HG03575 (cell line): ENCODE results near the gene AAR2.

Source experiments
- ATAC-seq: cut with Tn5 transposase; IDR thresholded peaks from one replicate; pipeline ENCODE4 v1.9.1; 2021; ENCODE audit not compliant: unreplicated experiment, insufficient number of reproducible peaks, low FRiP score; ENCODE audit errors: extremely low read depth

AAR2 gene

DNA sequence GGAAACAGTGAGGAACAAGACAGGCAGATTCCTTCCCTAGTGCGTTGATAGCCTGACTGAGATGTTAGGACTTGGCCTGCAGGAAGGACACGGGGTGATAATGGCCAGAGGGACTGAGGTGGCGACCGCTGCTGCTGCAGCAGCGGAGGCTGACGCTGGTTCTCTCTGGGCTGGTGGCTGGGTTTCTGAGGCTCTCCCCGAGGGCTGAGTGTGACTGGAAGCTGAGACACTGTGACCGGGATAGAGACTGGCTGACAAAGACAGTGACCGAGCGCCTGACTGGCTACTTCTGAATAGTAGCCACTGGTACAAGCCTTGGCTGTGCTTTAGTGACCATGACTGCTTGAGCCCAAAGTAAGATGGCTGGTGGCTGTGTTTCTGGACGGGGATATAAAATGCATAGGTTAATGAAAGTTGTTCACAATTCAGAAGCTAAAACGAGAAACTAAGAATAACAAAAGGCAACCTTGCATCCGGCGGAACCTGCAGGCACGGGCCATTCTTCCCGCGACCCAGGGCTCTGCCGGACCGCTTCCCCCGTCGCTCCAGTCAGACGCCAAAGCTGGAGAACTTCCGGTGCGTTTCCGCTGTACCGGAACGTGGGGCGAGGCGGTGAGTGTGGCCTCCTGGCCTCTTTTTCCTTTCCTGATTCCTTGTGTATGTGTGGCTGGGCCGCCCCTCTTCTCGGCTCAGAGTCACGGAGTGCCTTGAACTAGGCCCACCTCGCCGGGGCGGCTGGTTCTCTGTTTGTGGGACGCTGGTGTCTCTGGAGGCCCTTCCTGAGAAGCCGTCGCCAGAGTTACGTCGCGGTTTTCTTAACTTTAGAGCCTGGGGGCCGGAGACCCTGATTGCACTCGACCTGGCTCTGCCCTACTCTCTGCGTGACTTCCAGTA lies at the start of gene AAR2:
Gene AAR2 (plus strand): TSS at position 587 of the 894 bp plus-strand sequence. CDS start 3,391 bp downstream, outside the sequence.
- ATAC-seq: no peak

- no peak for ATAC-seq
Observed at GRCh38 chr20:36193977-36194712, 42.1 kb upstream of the AAR2 start.

- ATAC-seq: no peak
Observed at GRCh38 chr20:36196676-36197075, 39.6 kb upstream of the AAR2 start.

DNA sequence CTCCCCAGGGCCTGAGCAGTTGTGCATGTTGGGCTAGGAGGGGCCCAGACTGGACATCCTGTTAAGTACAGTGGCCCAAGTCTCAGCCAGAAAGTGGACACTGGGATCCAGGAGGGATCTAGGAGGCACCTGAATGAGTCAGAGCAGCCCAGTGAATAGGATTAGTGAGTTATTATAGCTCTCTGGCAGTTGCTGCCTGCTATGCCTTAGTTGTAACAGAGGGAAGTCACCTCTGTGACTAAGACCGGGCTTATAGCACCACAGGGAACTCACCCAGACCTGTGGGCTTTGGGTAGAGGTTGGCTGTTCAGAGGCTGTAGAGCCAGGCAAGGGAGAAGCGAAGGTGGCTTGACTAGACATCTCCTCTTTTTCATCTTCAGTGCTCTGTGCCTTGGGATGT lies 39.0 kb upstream of the AAR2 start:
- no peak for ATAC-seq

GRCh38 chr20:36199345-36200257 lies 36.7 kb upstream of the AAR2 start:
- ATAC-seq: no peak

DNA sequence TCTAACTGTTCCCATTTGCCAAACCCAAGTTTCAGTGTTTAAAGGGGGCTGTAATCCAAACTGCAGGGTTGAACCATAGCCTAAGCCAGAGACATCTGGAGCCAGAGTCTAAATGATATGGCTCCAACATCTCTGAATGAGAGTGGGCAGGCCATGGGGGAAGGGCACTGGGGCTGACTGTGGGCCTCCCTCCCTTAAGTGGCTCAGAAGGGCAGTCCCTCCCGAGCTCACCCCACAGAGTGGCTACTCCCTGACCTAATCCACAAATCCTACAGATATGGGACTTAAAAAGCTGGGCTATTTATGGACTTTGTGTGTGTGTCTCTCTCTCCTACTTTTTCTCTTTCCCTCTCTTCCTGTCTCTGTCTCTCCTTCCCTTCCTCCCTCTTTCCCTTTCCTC lies 35.8 kb upstream of the AAR2 start:
- no peak for ATAC-seq

DNA sequence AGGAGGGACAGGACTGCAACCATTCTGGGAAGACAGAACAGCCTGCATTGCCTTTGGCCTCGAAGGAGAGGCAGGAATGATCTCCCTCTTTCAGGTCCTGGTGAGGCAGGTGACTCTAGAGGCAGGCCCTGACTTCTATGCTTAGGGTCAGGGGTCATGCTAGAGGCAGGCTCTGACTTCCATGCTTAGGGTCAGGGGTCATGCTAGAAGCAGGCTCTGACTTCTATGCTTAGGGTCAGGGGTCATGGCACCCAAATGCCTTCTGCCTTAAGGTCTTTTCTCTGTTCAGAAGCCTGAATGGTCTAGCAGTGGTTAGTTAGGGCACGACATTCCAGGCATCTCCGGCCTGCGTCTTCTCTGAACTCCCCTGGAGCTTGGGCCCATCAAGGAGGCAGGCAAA lies 35.1 kb upstream of the AAR2 start:
- ATAC-seq: no peak

GRCh38 chr20:36202891-36203338 lies 33.4 kb upstream of the AAR2 start:
- no peak for ATAC-seq

- ATAC-seq: no peak
Observed at GRCh38 chr20:36203861-36204260, 32.4 kb upstream of the AAR2 start.

- ATAC-seq: no peak
Observed at GRCh38 chr20:36205026-36205425, 31.3 kb upstream of the AAR2 start.

DNA sequence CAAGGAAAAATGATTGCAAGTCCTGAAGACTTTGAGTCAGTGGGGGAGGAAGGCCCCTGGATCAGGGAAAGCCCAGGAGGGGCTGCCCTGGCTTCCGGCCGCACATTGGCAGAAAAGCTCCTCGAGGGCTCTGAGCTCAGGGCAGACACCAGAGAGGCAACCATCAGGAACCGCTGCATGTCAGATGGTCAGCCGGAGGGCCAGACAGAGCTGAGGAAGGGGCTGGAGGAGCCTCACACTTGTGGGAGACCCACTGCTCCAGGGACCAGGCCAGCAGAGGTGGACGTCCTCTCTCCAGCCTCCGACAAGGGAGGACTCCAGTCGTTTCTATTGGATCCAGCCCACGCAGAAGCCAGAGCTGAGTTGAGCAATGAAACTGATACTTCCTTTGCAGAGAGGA lies 30.2 kb upstream of the AAR2 start:
- ATAC-seq: no peak

GRCh38 chr20:36206641-36207040 lies 29.6 kb upstream of the AAR2 start:
- no peak for ATAC-seq

DNA sequence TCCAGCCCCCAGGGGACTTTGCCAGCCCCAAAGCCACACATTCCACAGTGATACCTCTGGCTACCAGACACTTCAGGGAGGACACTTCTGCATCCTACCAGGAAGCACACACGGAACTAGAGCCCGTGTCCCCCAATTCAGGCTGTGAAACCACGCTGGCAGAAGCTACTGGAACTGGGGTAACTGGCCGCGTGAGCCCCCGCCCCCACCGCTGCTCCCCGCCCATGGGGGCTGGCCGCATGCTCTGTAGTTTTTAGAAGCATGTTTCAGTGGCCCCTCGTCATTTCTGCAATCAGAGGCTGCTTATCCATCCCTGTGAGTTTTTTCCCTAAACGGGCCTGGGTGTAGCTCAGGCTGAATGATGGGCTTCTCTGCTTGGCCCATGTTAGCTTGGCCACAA lies 28.7 kb upstream of the AAR2 start:
- no peak for ATAC-seq

DNA sequence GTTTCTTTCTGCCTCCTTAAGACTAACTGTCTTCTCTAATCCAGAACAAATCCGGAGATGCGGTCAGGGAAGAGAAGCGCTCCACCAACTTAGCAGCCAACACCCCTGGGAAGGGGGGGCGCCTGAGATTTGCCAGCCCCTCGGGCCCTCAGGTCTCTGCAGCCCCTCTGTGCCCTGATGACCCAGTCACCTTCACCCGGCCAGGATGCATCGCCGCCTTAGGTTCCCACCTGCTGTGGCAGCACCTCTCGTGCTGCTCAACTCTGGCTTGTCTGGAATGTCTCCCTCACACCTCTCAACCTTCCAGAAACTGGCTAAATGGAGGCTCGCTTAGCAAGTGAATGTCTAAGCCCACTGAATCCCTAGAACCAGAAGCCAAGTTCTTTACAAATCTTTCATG lies 28.0 kb upstream of the AAR2 start:
- ATAC-seq: no peak

DNA sequence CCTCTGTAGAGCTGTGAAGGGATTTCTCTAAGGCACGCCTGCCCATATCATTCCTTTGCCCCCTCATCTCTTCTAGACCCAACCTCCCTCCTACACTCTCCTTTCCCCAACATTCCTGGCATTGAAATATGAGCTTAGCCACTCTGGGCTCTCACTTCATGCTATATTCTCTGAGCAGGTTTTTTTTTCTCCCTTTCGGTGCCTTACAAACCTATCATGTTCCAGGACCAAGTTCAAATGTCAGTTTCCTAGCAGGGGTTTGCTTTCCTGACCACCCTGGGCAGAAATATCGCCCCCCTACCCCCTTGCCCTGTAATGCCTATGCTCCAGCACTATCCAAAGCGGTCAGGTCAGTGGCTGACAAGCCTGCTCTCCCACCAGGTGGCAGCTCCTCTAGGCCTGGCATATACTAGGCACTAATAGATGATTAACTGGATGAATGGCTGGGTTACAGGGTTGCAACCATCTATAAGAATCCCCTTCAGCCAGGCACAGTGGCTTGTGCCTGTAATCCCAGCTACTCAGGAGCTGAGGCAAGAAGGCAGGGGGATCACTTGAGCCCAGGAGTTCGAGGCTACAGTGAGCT lies 25.7 kb upstream of the AAR2 start:
- no peak for ATAC-seq

DNA sequence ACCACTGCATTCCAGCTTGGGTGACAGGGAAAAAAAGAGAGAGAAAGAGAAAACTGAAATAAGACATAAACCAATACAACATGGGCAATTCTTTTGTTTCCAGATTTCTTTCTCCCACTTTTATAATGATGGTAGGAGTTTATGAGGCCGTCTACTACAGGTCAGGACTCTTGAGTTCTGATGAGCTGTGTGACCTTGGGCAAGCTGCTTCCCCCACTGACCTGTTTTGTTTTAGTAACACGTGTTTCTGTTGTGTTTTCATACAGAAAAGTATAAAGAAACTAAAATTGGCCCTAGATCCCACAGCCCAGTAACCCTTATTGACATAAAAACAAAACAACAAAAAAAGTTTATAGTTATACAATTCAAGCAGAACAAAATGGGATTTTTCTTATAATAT lies 22.9 kb upstream of the AAR2 start:
- ATAC-seq: no peak

GRCh38 chr20:36214684-36215256 lies 21.5 kb upstream of the AAR2 start:
- ATAC-seq: no peak

- no peak for ATAC-seq
Observed at GRCh38 chr20:36215778-36216177, 20.5 kb upstream of the AAR2 start.
